HG03378 (cell line): Measurements from ENCODE around the gene OTUB1.

ENCODE experiments used
- ATAC-seq: cut with Tn5 transposase; IDR thresholded peaks from one replicate; pipeline ENCODE4 v1.9.1; 2021; ENCODE audit warnings: mild to moderate bottlenecking, moderate library complexity; ENCODE audit not compliant: unreplicated experiment

The OTUB1 gene

GRCh38 chr11:63974259-63975143 is 11.7 kb upstream of the OTUB1 start, which contains the start of gene COX8A:
COX8A (plus strand) TSS chr11:63974620; CDS start chr11:63974681, 61 bp downstream.
- ATAC-seq: peak; percentile 97

- ATAC-seq: no peak
These were observed 7.5 kb upstream of the OTUB1 start for GRCh38 chr11:63978551-63979239.

GRCh38 chr11:63979426-63979825 is 6.8 kb upstream of the OTUB1 start:
- ATAC-seq: no peak

GRCh38 chr11:63985812-63986155 is 454 bp upstream of the OTUB1 start:
- ATAC-seq: no peak

GRCh38 chr11:63986932-63987513 is 785 bp downstream of the OTUB1 start:
- no peak for ATAC-seq

GRCh38 chr11:63991558-63991957 is 5.3 kb downstream of the OTUB1 start:
- ATAC-seq: no peak

- no peak for ATAC-seq
These were observed 6.9 kb downstream of the OTUB1 start for GRCh38 chr11:63993100-63993499.

GRCh38 chr11:63993993-63994392 is 7.8 kb downstream of the OTUB1 start:
- no peak for ATAC-seq

- ATAC-seq: no peak
These were observed 10.3 kb downstream of the OTUB1 start for GRCh38 chr11:63996512-63996911.

- no peak for ATAC-seq
These were observed 11.0 kb downstream of the OTUB1 start for GRCh38 chr11:63997104-63997700.

GRCh38 chr11:63997801-63998337 is 11.6 kb downstream of the OTUB1 start:
- no peak for ATAC-seq

GRCh38 chr11:63998558-63999348 is 12.5 kb downstream of the OTUB1 start:
- no peak for ATAC-seq

- ATAC-seq: no peak
These were observed 13.2 kb downstream of the OTUB1 start for GRCh38 chr11:63999349-64000025.

GRCh38 chr11:64000026-64000739 is 13.9 kb downstream of the OTUB1 start:
- no peak for ATAC-seq

GRCh38 chr11:64000740-64001483 is 14.7 kb downstream of the OTUB1 start:
- ATAC-seq: no peak

- no peak for ATAC-seq
These were observed 15.5 kb downstream of the OTUB1 start for GRCh38 chr11:64001484-64002420.
